HCT116 (cell line): ENCODE results near the gene GPATCH2L.

Experiments used
- CTCF ChIP-seq, 3 experiments: fragments of 200-600 bp in 1 of 3; sonication (generic) in 1 of 3; IDR thresholded peaks in 2 of 3; conservative IDR thresholded peaks in 1 of 3; 2 replicates each; pipeline ENCODE4 v1.5.1; 2012 to 2017; ENCODE audit warnings: low read depth in 2 of 3, low read length in 2 of 3, antibody characterized with exemption in 1 of 3, borderline replicate concordance in 1 of 3, control low read depth in 1 of 3, mild to moderate bottlenecking in 1 of 3, mixed read lengths in 1 of 3, mixed run types in 1 of 3, moderate library complexity in 1 of 3; ENCODE audit not compliant: insufficient read depth in 1 of 3
- EZH2 ChIP-seq: fragments of 200-600 bp; sonication (generic); IDR thresholded peaks from 2 replicates; pipeline ENCODE4 v1.6.1; 2017; ENCODE audit warnings: antibody characterized with exemption, mixed run types
- EZH2phosphoT487 ChIP-seq: fragments of 200-600 bp; IDR thresholded peaks from 2 replicates; pipeline ENCODE4 v1.6.1; 2018; ENCODE audit warnings: antibody characterized with exemption, borderline replicate concordance
- FOSL1 ChIP-seq: IDR thresholded peaks from 2 replicates; pipeline ENCODE4 v1.6.1; 2012; ENCODE audit warnings: low read depth
- POLR2A ChIP-seq: IDR thresholded peaks from 2 replicates; pipeline ENCODE4 v1.7.0; 2011; ENCODE audit warnings: borderline replicate concordance; ENCODE audit not compliant: insufficient read depth, insufficient read length; ENCODE audit errors: extremely low read depth
- POLR2AphosphoS5 ChIP-seq: IDR thresholded peaks from 2 replicates; pipeline ENCODE4 v1.6.1; 2011; ENCODE audit warnings: mild to moderate bottlenecking, low read depth, low read length, moderate library complexity
- RAD21 ChIP-seq: IDR thresholded peaks from 2 replicates; pipeline ENCODE4 v1.6.1; 2012; ENCODE audit warnings: low read depth, mild to moderate bottlenecking
- SP1 ChIP-seq: IDR thresholded peaks from 2 replicates; pipeline ENCODE4 v1.6.1; 2012; ENCODE audit warnings: low read depth
- ZFX ChIP-seq: fragments of 450-650 bp; IDR thresholded peaks from 2 replicates; pipeline ENCODE4 v1.6.1; 2017
- ZNF274 ChIP-seq: fragments of 200-500 bp; sonication (Bioruptor generic); IDR thresholded peaks from 2 replicates; pipeline ENCODE4 v1.6.1; 2014; ENCODE audit warnings: mild to moderate bottlenecking, low read depth, low read length, inconsistent platforms
- TF ChIP-seq, protein P1 (sequence below): IDR thresholded peaks from 2 replicates; pipeline ENCODE4 v1.6.1; 2012; ENCODE audit warnings: low read depth

GRCh38 chr14:76129851-76130576 lies 21.7 kb upstream of the GPATCH2L start:
- TF ChIP-seq CTCF (IDR thresholded peaks at IDR 0.05 in 2 of 3, conservative IDR thresholded peaks at IDR 0.05 in 1 of 3; ENCODE audit: borderline replicate concordance in 1 of 3, insufficient read depth in 1 of 3, low read depth in 2 of 3, low read length in 2 of 3) (no peak), POLR2A (no peak), ZNF274 (no peak), EZH2phosphoT487 (no peak), POLR2AphosphoS5 (no peak), ZFX (no peak), EZH2 (no peak), FOSL1 (no peak), RAD21 (no peak), SP1 (no peak)
- TF ChIP-seq, protein P1, sequence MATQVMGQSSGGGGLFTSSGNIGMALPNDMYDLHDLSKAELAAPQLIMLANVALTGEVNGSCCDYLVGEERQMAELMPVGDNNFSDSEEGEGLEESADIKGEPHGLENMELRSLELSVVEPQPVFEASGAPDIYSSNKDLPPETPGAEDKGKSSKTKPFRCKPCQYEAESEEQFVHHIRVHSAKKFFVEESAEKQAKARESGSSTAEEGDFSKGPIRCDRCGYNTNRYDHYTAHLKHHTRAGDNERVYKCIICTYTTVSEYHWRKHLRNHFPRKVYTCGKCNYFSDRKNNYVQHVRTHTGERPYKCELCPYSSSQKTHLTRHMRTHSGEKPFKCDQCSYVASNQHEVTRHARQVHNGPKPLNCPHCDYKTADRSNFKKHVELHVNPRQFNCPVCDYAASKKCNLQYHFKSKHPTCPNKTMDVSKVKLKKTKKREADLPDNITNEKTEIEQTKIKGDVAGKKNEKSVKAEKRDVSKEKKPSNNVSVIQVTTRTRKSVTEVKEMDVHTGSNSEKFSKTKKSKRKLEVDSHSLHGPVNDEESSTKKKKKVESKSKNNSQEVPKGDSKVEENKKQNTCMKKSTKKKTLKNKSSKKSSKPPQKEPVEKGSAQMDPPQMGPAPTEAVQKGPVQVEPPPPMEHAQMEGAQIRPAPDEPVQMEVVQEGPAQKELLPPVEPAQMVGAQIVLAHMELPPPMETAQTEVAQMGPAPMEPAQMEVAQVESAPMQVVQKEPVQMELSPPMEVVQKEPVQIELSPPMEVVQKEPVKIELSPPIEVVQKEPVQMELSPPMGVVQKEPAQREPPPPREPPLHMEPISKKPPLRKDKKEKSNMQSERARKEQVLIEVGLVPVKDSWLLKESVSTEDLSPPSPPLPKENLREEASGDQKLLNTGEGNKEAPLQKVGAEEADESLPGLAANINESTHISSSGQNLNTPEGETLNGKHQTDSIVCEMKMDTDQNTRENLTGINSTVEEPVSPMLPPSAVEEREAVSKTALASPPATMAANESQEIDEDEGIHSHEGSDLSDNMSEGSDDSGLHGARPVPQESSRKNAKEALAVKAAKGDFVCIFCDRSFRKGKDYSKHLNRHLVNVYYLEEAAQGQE, result no peak
